Testis (tissue), 3 donors: ENCODE results near the gene CTAGE8. TPM values are rescaled to one million over a fixed set of nuclear protein-coding genes. Genes with fewer than 3 reads are reported as not detected.
"Not testable (repeated sequence)": the region's sequence is repeated elsewhere in the genome, so short reads cannot be mapped to it uniquely, and the experiment has no call there.

Experiments
- DNase-seq: peaks from one replicate; pipeline ENCODE4 v3.0.0-alpha.2; 2019
- H3K27ac ChIP-seq, 2 donors: fragments of 200-600 bp; sonication (generic); one replicate each; pipeline ENCODE4 v1.5.1; 2019
- H3K27me3 ChIP-seq: fragments of 200-600 bp; sonication (generic); one replicate; pipeline ENCODE4 v1.5.1; 2019
- H3K36me3 ChIP-seq: fragments of 200-600 bp; sonication (generic); one replicate; pipeline ENCODE4 v1.5.1; 2017; ENCODE audit warnings: low read depth; ENCODE audit errors: missing control alignments
- H3K4me1 ChIP-seq: fragments of 200-600 bp; sonication (generic); one replicate; pipeline ENCODE4 v1.5.1; 2019
- H3K4me3 ChIP-seq, 2 donors: fragments of 200-600 bp; sonication (generic); one replicate each; pipeline ENCODE4 v1.5.1; 2017 to 2019
- H3K9me3 ChIP-seq: fragments of 200-600 bp; sonication (generic); one replicate; pipeline ENCODE4 v1.5.1; 2017
- CTCF ChIP-seq, 3 experiments: fragments of 450-650 bp in 2 of 3; fragments of 200-600 bp in 1 of 3; sonication (generic) in 1 of 3; IDR thresholded peaks; one replicate each; pipeline ENCODE4 v1.5.1; 2016 to 2019; ENCODE audit warnings: antibody characterized with exemption in 3 of 3, mild to moderate bottlenecking in 2 of 3, moderate library complexity in 1 of 3
- POLR2A ChIP-seq: fragments of 450-650 bp; IDR thresholded peaks from one replicate; pipeline ENCODE4 v1.6.1; 2017; ENCODE audit warnings: antibody characterized with exemption, mild to moderate bottlenecking, moderate library complexity
- WGBS, 2 donors: methylation state at CpG; one replicate each; pipeline ENCODE4 v1.1.5; 2018; 5-methylcytosine and 5-hydroxymethylcytosine counted together
- intact Hi-C: fragments of 100-400 bp; cut with DNase I; formaldehyde crosslinking; loops from one replicate; pipeline ENCODE4 v1.15.1; 2023; ENCODE audit warnings: low total_unique reads
- polyA plus RNA-seq: library from polyadenylated mRNA; stranded (reverse); fragments of 350-450 nt; fragmentation: Illumina TruSeq; extraction: RNeasy Lipid Tissue Mini Kit (QIAGEN cat#74804); gene quantifications from one replicate; pipeline ENCODE4 v1.2.3, GENCODE V29; 2014; ENCODE audit warnings: low read depth, low replicate concordance; ENCODE audit not compliant: insufficient read depth
- total RNA-seq, 2 donors: library from RNA; depleted of rRNA; stranded (reverse); fragments of >200 nt; gene quantifications; one replicate each; pipeline ENCODE4 v1.2.3, GENCODE V29; 2016

CTAGE8 gene
- total and polyA plus RNA-seq, 3 donors from 2014 or later: 4.4 to 16.6 (median 13.7) TPM

- no peak for DNase-seq
- no peaks in the 10 kb centered on the region for H3K36me3 ChIP-seq
- H3K4me1 ChIP-seq: no peaks in the 10 kb centered on the region
- no peak for TF ChIP-seq CTCF (IDR thresholded peaks at IDR 0.05)
- no peak for TF ChIP-seq POLR2A
- H3K9me3 ChIP-seq: no peaks in the 10 kb centered on the region
- WGBS, 2 donors: 74 to 79% methylated on average over 3 of the region's 3 CpGs
- H3K27me3 ChIP-seq: no peaks in the 10 kb centered on the region
- no peak overlapping the region for H3K4me3 ChIP-seq
- intact Hi-C loops: no loop called here
- no peak overlapping the region for H3K27ac ChIP-seq
These were observed 13.0 kb downstream of the CTAGE8 start for GRCh38 chr7:144256112-144256511.

DNA sequence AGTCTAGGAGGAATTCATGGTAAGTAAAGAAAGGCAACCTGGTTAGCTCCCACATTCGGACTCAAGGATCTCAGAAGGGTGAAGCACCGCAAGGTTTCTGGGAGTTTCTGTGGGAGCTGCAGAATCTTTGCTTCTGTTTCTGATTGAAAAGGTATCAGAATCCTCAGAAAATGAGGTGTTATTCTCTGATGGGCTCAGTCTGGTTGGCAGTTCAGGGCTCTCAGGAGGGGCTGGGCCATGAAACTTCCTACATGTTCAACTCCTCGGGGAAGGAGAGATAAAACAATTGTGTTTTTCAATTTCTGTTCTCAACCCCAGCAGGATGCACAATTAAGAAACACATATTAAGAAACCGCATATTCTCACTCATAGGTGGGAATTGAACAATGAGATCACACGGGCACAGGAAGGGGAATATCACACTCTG, 13.6 kb downstream of the CTAGE8 start:
- no peaks in the 10 kb centered on the region for H3K4me1 ChIP-seq
- TF ChIP-seq POLR2A: no peak
- no peak for TF ChIP-seq CTCF (IDR thresholded peaks at IDR 0.05)
- H3K9me3 ChIP-seq: no peaks in the 10 kb centered on the region
- no peak overlapping the region for H3K4me3 ChIP-seq
- intact Hi-C loops: no loop called here
- 56 to 79% methylated on average over 5 of the region's 5 CpGs for WGBS, 2 donors
- no peaks in the 10 kb centered on the region for H3K36me3 ChIP-seq
- DNase-seq: no peak
- H3K27me3 ChIP-seq: no peaks in the 10 kb centered on the region
- no peak overlapping the region for H3K27ac ChIP-seq

GRCh38 chr7:144252307-144252706, 16.8 kb downstream of the CTAGE8 start:
- DNase-seq, H3K9me3 ChIP-seq, intact Hi-C loops, H3K4me1 ChIP-seq, H3K36me3 ChIP-seq, H3K27me3 ChIP-seq, H3K27ac ChIP-seq, H3K4me3 ChIP-seq: not testable (repeated sequence)
- no CpG with 5 or more reads among the region's 4 CpGs for WGBS, 2 donors

GRCh38 chr7:144247674-144248330, 21.3 kb downstream of the CTAGE8 start:
- intact Hi-C loops, DNase-seq, H3K36me3 ChIP-seq, H3K27ac ChIP-seq, H3K27me3 ChIP-seq, H3K9me3 ChIP-seq, H3K4me3 ChIP-seq, H3K4me1 ChIP-seq: not testable (repeated sequence)
- no CpG with 5 or more reads among the region's 1 CpG for WGBS, 2 donors

DNA sequence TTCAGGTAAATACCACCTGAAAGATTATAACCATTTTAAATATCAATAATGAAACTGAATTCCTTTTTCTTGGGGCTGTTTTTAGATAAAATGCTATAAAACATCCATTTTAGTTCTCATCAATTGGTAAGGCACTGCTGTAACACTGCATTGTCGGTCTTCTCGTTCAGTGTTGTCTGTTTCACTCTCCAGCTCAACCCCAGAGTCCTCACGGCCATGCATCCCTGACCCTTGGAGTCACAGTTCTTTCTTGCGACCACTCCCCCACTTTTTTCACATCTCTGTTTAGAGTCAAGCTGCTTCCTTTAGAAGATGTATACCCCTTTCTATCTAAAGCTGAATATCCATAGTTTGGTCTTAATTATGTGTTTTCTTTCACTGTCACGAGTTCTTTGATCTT, 22.1 kb downstream of the CTAGE8 start:
- WGBS, 2 donors: no CpG with 5 or more reads among the region's 5 CpGs
- H3K27ac ChIP-seq, intact Hi-C loops, H3K4me1 ChIP-seq, H3K36me3 ChIP-seq, H3K27me3 ChIP-seq, H3K4me3 ChIP-seq, H3K9me3 ChIP-seq, DNase-seq: not testable (repeated sequence)

DNA sequence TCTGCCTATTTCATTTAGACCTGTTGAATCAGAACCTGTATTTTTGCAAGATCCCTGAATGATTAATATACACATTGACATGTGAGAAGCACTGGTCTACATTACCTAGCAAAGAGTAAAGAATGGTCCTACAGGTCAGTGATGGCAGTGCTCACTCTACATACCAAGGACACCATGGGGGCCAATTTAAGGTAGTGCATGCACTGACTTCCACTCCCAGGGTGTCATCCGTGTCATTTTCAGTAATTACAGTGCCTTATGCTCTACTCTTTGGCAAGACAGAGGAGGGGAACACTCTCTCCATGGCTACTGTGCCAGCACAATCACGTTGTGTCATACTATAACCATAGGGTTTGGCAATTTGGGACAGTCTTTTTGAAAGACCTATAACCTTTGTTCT, 23.7 kb downstream of the CTAGE8 start:
- WGBS, 2 donors: no CpG with 5 or more reads among the region's 2 CpGs
- H3K36me3 ChIP-seq, H3K4me3 ChIP-seq, H3K27ac ChIP-seq, DNase-seq, intact Hi-C loops, H3K27me3 ChIP-seq, H3K9me3 ChIP-seq, H3K4me1 ChIP-seq: not testable (repeated sequence)

DNA sequence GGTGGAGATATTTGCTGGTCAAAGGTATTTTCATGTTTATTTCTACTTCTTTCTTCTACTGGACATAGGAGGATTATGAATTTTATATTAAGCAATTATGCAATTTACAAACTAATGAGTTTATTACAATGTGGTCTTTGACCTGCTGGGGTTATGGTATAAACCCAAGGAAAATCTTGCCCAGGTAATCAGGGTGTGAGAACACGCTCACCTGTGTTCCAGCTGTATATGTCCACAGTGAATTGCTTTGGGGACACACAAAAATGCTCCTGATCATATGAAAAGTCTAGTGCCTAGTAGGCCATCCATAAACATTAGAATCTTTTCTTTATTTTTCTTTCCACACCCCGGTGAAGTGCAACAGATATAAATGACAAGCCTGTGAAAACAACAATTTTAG, 29.7 kb downstream of the CTAGE8 start, which contains the start of gene OR2A42:
Gene OR2A42 (minus strand): TSS at position 241 of the 400 bp plus-strand sequence. CDS start 6,762 bp downstream, outside the sequence.
- DNase-seq, H3K4me1 ChIP-seq, H3K27ac ChIP-seq, H3K4me3 ChIP-seq, H3K27me3 ChIP-seq, intact Hi-C loops, H3K36me3 ChIP-seq, H3K9me3 ChIP-seq: not testable (repeated sequence)
- 89 to 100% methylated on average over 1 of the region's 2 CpGs for WGBS, 2 donors

GRCh38 chr7:144238530-144239082, 30.5 kb downstream of the CTAGE8 start:
- DNase-seq, H3K9me3 ChIP-seq, H3K4me3 ChIP-seq, intact Hi-C loops, H3K36me3 ChIP-seq, H3K4me1 ChIP-seq, H3K27ac ChIP-seq, H3K27me3 ChIP-seq: not testable (repeated sequence)
- WGBS, 2 donors: 73 to 83% methylated on average over 2 of the region's 2 CpGs

DNA sequence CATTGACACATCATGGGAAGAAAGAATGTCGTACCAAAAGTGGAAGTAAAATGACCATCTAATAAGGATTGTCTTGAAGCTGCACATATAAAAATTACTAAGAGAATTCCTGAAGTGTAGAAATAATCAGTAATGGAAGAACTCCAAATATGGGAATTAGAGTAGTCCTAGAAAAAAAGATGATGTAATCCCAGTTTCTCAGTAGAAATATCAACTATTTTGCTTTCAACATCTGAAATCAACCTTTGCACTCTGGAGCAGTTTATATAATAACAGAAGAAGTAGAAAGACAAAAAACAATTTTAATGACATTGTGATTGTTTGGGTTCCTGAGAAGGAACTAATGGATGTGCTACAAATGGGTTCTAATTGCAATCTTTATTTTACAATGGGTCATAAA, 36.0 kb downstream of the CTAGE8 start:
- H3K4me1 ChIP-seq, H3K36me3 ChIP-seq, H3K4me3 ChIP-seq, H3K27ac ChIP-seq, DNase-seq, intact Hi-C loops, H3K9me3 ChIP-seq, H3K27me3 ChIP-seq: not testable (repeated sequence)
- 86 to 87% methylated on average over 1 of the region's 1 CpG for WGBS, 2 donors

DNA sequence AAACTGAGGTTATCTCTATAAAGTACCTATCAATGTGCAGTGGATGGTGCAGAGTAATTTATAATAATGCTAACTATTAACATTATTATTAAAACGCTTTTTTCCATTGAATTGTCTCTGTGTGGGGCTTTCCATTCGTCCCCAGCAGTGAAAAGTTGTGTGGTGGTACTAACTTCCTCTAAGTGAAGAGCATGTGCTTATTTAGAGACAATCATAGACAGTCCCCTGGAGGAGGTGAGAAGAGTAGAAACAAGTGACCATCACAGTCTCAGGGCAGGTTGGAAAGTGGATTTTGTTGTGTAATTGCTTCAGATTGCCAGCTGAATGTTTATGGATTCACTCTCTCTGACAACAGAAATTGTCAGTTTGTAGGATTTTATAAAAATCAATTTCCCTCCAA, 38.1 kb downstream of the CTAGE8 start:
- intact Hi-C loops, H3K36me3 ChIP-seq, H3K27ac ChIP-seq, H3K4me1 ChIP-seq, DNase-seq, H3K27me3 ChIP-seq, H3K9me3 ChIP-seq, H3K4me3 ChIP-seq: not testable (repeated sequence)
- WGBS, 2 donors: no CpG with 5 or more reads among the region's 2 CpGs
